Adrenal gland (tissue), 5 donors: ENCODE measurements around the gene CCDC136.

Experiments used
- CTCF ChIP-seq, 6 experiments: fragments of 450-650 bp in 4 of 6; fragments of 200-600 bp in 2 of 6; sonication (generic) in 1 of 6; IDR thresholded peaks; 1 replicate in 5 of 6; 2 replicates in 1 of 6; pipeline versions ENCODE4 v1.5.1 to v1.8.0; 2016 to 2021; ENCODE audit warnings: antibody characterized with exemption in 6 of 6, mild to moderate bottlenecking in 2 of 6, moderate library complexity in 1 of 6
- POLR2A ChIP-seq, 2 donors: fragments of 450-650 bp; IDR thresholded peaks; one replicate each; pipeline ENCODE4 v1.6.1; 2017; ENCODE audit warnings: antibody characterized with exemption in 2 of 2, mild to moderate bottlenecking in 2 of 2, moderate library complexity in 1 of 2
- donor health status: DM: no; HTN: no; CAD: no.

- TF ChIP-seq POLR2A (IDR thresholded peaks at IDR 0.05) (no peak), CTCF (IDR thresholded peaks at IDR 0.05) (no peak)
These were observed 75.5 kb downstream of the CCDC136 start for GRCh38 chr7:128867241-128867640.
